ENCODE results near the gene PROX1. TPM values are rescaled to one million over a fixed set of nuclear protein-coding genes. Genes with fewer than 3 reads are reported as not detected.

The PROX1 gene
- total RNA-seq, 1 donor from 2014 or later: 23.9 TPM

DNA sequence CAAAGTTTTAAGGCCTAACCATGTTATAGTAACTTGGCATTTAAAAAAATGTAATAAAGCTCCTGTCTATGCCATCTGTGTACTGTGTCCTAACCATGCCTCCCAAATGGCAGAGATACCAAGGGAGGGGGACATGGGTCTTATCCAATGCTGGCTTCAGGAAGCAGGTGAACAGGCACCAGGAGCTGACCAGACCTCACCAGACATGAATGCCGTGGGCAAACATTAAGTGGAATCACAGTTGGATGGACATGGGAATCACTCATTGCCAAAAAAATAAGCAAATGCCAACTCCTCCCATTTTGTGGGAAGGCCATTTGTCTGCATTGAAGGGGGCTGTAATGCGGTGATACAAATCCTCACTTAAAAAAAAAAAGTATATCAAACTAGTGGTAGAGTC, 22.9 kb downstream of the PROX1 start:
- no peak overlapping the region for H3K4me3 Mint-ChIP-seq
- H3K4me1 Mint-ChIP-seq (ENCODE audit: unreplicated experiment): peaks cover 22% of the 10 kb centered on the region
- no peak for DNase-seq (ENCODE audit: extremely low spot score, unreplicated experiment)
- no peak overlapping the region for H3K27ac Mint-ChIP-seq
- no peaks in the 10 kb centered on the region for H3K9me3 Mint-ChIP-seq
- H3K36me3 Mint-ChIP-seq: peaks cover 3% of the 10 kb centered on the region
- TF ChIP-seq, protein P1, sequence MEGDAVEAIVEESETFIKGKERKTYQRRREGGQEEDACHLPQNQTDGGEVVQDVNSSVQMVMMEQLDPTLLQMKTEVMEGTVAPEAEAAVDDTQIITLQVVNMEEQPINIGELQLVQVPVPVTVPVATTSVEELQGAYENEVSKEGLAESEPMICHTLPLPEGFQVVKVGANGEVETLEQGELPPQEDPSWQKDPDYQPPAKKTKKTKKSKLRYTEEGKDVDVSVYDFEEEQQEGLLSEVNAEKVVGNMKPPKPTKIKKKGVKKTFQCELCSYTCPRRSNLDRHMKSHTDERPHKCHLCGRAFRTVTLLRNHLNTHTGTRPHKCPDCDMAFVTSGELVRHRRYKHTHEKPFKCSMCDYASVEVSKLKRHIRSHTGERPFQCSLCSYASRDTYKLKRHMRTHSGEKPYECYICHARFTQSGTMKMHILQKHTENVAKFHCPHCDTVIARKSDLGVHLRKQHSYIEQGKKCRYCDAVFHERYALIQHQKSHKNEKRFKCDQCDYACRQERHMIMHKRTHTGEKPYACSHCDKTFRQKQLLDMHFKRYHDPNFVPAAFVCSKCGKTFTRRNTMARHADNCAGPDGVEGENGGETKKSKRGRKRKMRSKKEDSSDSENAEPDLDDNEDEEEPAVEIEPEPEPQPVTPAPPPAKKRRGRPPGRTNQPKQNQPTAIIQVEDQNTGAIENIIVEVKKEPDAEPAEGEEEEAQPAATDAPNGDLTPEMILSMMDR (conservative IDR thresholded peaks at IDR 0.05): no peak
- no peaks in the 10 kb centered on the region for H3K27me3 Mint-ChIP-seq

DNA sequence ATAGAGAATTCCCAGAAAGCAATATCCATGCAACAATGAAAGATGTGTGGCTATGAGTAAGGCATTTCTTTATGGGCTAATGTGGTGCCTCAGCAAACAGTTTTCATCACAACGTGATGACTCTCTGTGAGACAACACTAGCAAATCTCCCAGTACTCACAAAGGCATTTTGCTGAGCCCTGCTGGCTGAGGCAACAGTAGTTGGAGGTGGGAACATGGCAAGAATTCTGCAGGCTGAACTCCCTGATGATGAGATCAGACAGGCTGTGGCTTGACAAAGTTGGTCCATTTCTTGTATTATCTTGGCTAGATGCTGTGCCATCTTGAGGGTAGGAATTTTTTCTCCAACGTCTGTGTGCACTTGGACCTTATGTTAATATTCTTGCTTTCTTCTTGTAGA, 24.6 kb downstream of the PROX1 start:
- no peak for DNase-seq (ENCODE audit: extremely low spot score, unreplicated experiment)
- Mint-ChIP-seq H3K4me1 (ENCODE audit: unreplicated experiment) (peaks cover 32% of the 10 kb centered on the region), H3K27me3 (no peaks in the 10 kb centered on the region), H3K27ac (no peak overlapping the region), H3K9me3 (no peaks in the 10 kb centered on the region), H3K36me3 (no peaks in the 10 kb centered on the region), H3K4me3 (no peak overlapping the region)
- TF ChIP-seq, protein P1 (conservative IDR thresholded peaks at IDR 0.05): no peak

DNA sequence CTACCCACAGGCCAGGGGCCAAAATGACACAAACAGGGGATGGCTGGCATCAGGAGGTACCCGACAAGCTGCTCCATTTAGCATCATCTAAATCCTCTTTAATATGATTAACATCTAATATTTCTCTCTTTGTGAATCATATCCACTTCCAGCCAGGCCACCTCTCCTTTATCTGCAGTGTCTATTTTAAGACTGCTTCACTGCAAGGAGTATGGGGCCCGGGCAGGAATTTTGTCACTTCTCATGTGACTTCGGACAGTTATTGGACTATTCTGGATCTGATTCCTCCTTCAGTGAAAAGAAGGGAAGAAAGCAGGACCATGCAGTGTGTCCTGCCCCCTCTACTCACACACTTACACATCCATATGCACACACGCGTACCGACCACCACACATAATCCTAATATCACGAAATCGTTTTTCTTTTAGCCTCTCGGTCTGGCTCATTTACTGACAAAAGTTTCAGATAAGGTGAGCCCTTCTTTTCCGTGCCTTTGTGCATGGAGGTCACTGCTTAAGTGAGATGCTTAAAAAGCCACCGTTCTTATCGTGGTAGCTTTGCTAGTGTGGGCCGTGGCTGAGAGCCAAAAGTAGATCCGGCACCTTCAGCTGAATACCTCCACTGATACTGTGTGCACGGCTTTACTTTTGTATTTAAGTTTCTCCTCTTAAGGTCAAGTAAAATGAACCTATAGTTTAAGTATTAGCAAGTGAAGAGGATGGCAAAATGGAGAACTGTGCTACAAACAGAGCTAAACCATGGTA, 26.0 kb downstream of the PROX1 start:
- Mint-ChIP-seq H3K27me3 (no peaks in the 10 kb centered on the region), H3K36me3 (no peaks in the 10 kb centered on the region), H3K9me3 (no peaks in the 10 kb centered on the region), H3K4me3 (no peak overlapping the region), H3K4me1 (ENCODE audit: unreplicated experiment) (peaks cover 40% of the 10 kb centered on the region), H3K27ac (no peak overlapping the region)
- no peak for DNase-seq (ENCODE audit: extremely low spot score, unreplicated experiment)
- TF ChIP-seq, protein P1 (conservative IDR thresholded peaks at IDR 0.05): no peak

DNA sequence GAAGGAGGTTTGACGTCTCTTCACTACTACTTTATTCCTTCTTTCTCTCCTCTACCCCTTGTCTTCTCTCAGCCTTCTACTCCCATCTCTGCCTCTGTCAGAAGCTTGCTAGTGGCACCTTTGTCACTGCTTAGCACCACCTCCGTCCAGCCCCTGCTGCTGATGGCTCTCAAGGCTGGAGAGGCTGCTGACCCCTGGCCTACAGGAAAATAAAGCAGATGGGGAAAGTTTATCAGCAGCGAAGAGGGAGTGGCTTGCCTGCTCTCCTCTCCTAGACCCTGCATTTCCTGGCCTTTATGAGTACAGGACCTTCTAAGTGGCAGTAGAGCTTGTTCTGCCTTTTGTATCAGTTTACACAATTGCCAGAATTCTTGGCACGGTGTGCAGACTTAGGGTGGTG, 27.0 kb downstream of the PROX1 start:
- DNase-seq (ENCODE audit: extremely low spot score, unreplicated experiment): no peak
- H3K9me3 Mint-ChIP-seq: no peaks in the 10 kb centered on the region
- H3K4me3 Mint-ChIP-seq: no peak overlapping the region
- TF ChIP-seq, protein P1 (conservative IDR thresholded peaks at IDR 0.05): no peak
- no peaks in the 10 kb centered on the region for H3K36me3 Mint-ChIP-seq
- H3K27me3 Mint-ChIP-seq: no peaks in the 10 kb centered on the region
- peak overlapping the region; percentile 60 for H3K27ac Mint-ChIP-seq
- H3K4me1 Mint-ChIP-seq (ENCODE audit: unreplicated experiment): peaks cover 35% of the 10 kb centered on the region

DNA sequence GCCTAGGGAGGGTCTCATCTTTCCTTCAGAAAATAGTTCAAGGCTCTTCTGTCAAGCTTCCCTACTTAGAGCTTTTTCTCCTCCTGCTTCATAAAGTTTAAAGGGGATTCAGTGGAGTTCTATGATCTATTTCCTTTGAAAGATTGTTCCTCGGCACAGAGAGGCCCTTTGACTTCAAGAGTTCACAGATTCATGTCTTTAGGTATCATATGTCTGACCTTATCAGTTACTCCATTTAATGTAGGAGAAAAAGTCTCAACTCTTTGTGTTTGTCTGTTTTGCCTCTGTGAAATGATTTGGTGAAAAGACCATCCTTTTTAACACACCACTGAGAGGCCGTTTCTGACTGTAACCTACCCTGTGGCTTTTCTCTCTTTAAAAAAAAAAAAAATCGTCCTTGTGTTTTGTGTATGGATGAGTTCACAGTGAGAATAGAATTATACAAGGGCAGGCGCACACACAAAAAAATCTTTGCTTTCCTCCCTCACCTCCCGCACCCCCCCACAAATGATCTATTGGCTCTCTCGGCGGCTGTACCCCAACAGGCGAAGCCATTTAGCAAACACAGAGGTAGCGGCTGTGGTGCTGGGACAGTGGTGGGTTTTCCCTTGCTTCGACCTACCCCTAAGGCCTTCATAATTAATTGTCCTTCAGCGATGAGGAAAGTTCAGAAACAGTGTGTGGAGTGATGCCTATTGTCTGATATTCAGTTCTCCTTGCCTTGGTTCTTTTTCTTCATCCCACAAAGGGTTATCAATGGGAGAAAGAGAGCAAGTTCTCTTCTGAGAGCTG, 29.6 kb downstream of the PROX1 start:
- Mint-ChIP-seq H3K4me1 (ENCODE audit: unreplicated experiment) (peaks cover 35% of the 10 kb centered on the region), H3K9me3 (no peaks in the 10 kb centered on the region), H3K27me3 (no peaks in the 10 kb centered on the region), H3K27ac (no peak overlapping the region), H3K4me3 (no peak overlapping the region), H3K36me3 (no peaks in the 10 kb centered on the region)
- DNase-seq (ENCODE audit: extremely low spot score, unreplicated experiment): no peak
- TF ChIP-seq, protein P1 (conservative IDR thresholded peaks at IDR 0.05): no peak
